Measurements from ENCODE around the gene KHDC4. TPM values are rescaled to one million over a fixed set of nuclear protein-coding genes. Genes with fewer than 3 reads are reported as not detected.

KHDC4 gene
- polyA plus RNA-seq, 1 of the 3 experiments (the other 2 are of a cell fraction) = 43.1 TPM

- Histone ChIP-seq H3K9me2 (no peaks in the 10 kb centered on the region), H3K36me3 (replicated peaks in 1 of 2; ENCODE audit: control insufficient read depth in 1 of 2, insufficient read depth in 2 of 2, low read length in 1 of 2) (peaks cover 55 to 80% of the 10 kb centered on the region in 2 experiments), H3F3A (replicated peaks; ENCODE audit: insufficient read depth) (peaks cover 26% of the 10 kb centered on the region), H4K20me1 (ENCODE audit: insufficient read depth) (peaks cover 5% of the 10 kb centered on the region; the same call in 1 of the 2 replicates), H3K27ac (ENCODE audit: low read depth in 2 of 2, low read length in 1 of 2) (no peak overlapping the region), H3K4me1 (ENCODE audit: control insufficient read depth in 1 of 2, insufficient read depth in 2 of 2, low read depth in 1 of 2, low read length in 1 of 2) (no peaks in the 10 kb centered on the region), H3K79me2 (ENCODE audit: insufficient read depth) (peaks cover 3% of the 10 kb centered on the region; the same call in 1 of the 2 replicates), H3K4me2 (no peak overlapping the region), H3K4me3 (ENCODE audit: low read depth in 2 of 2, low read length in 1 of 2) (no peak overlapping the region), H2AFZ (ENCODE audit: low read depth) (no peak overlapping the region), H3K27me3 (ENCODE audit: insufficient read depth) (no peaks in the 10 kb centered on the region), H3K9ac (no peak overlapping the region), H3K9me3 (no peaks in the 10 kb centered on the region)
- POLR2A ChIA-PET = no interaction called here
- DNase-seq = no peak
- no peak for TF ChIP-seq MEF2A (IDR thresholded peaks at IDR 0.05; ENCODE audit: borderline replicate concordance, low read depth)
- TF ChIP-seq RCOR1 (IDR thresholded peaks at IDR 0.05; ENCODE audit: low read length) = no peak
- TF ChIP-seq, protein P1, sequence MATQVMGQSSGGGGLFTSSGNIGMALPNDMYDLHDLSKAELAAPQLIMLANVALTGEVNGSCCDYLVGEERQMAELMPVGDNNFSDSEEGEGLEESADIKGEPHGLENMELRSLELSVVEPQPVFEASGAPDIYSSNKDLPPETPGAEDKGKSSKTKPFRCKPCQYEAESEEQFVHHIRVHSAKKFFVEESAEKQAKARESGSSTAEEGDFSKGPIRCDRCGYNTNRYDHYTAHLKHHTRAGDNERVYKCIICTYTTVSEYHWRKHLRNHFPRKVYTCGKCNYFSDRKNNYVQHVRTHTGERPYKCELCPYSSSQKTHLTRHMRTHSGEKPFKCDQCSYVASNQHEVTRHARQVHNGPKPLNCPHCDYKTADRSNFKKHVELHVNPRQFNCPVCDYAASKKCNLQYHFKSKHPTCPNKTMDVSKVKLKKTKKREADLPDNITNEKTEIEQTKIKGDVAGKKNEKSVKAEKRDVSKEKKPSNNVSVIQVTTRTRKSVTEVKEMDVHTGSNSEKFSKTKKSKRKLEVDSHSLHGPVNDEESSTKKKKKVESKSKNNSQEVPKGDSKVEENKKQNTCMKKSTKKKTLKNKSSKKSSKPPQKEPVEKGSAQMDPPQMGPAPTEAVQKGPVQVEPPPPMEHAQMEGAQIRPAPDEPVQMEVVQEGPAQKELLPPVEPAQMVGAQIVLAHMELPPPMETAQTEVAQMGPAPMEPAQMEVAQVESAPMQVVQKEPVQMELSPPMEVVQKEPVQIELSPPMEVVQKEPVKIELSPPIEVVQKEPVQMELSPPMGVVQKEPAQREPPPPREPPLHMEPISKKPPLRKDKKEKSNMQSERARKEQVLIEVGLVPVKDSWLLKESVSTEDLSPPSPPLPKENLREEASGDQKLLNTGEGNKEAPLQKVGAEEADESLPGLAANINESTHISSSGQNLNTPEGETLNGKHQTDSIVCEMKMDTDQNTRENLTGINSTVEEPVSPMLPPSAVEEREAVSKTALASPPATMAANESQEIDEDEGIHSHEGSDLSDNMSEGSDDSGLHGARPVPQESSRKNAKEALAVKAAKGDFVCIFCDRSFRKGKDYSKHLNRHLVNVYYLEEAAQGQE (IDR thresholded peaks at IDR 0.05; ENCODE audit: low read depth, low read length) = no peak
- TF ChIP-seq RAD21 (IDR thresholded peaks at IDR 0.05; ENCODE audit: low read length) = no peak
- TF ChIP-seq RXRA (IDR thresholded peaks at IDR 0.05; ENCODE audit: borderline replicate concordance, low read depth) = no peak
- no peak for TF ChIP-seq GATA2 (CRISPR knock-in tag; IDR thresholded peaks at IDR 0.05)
- no peak for TF ChIP-seq TCF12 (IDR thresholded peaks at IDR 0.05)
- TF ChIP-seq USF1 (IDR thresholded peaks at IDR 0.05; ENCODE audit: borderline replicate concordance, low read depth) = no peak
- TF ChIP-seq TAF1 (IDR thresholded peaks at IDR 0.05; ENCODE audit: borderline replicate concordance, low read depth, low read length) = no peak
- TF ChIP-seq, protein P2, sequence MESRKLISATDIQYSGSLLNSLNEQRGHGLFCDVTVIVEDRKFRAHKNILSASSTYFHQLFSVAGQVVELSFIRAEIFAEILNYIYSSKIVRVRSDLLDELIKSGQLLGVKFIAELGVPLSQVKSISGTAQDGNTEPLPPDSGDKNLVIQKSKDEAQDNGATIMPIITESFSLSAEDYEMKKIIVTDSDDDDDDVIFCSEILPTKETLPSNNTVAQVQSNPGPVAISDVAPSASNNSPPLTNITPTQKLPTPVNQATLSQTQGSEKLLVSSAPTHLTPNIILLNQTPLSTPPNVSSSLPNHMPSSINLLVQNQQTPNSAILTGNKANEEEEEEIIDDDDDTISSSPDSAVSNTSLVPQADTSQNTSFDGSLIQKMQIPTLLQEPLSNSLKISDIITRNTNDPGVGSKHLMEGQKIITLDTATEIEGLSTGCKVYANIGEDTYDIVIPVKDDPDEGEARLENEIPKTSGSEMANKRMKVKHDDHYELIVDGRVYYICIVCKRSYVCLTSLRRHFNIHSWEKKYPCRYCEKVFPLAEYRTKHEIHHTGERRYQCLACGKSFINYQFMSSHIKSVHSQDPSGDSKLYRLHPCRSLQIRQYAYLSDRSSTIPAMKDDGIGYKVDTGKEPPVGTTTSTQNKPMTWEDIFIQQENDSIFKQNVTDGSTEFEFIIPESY (IDR thresholded peaks at IDR 0.05; ENCODE audit: borderline replicate concordance, low read depth) = no peak
- TF ChIP-seq, protein P3, sequence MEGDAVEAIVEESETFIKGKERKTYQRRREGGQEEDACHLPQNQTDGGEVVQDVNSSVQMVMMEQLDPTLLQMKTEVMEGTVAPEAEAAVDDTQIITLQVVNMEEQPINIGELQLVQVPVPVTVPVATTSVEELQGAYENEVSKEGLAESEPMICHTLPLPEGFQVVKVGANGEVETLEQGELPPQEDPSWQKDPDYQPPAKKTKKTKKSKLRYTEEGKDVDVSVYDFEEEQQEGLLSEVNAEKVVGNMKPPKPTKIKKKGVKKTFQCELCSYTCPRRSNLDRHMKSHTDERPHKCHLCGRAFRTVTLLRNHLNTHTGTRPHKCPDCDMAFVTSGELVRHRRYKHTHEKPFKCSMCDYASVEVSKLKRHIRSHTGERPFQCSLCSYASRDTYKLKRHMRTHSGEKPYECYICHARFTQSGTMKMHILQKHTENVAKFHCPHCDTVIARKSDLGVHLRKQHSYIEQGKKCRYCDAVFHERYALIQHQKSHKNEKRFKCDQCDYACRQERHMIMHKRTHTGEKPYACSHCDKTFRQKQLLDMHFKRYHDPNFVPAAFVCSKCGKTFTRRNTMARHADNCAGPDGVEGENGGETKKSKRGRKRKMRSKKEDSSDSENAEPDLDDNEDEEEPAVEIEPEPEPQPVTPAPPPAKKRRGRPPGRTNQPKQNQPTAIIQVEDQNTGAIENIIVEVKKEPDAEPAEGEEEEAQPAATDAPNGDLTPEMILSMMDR (IDR thresholded peaks at IDR 0.05) = no peak
- TF ChIP-seq JUND (IDR thresholded peaks at IDR 0.05) = no peak
- TF ChIP-seq USF2 (IDR thresholded peaks at IDR 0.05; ENCODE audit: borderline replicate concordance, low read depth, low read length) = no peak
- TF ChIP-seq FOXJ3 (CRISPR knock-in tag; IDR thresholded peaks at IDR 0.05) = no peak
- TF ChIP-seq RFX5 (IDR thresholded peaks at IDR 0.05; ENCODE audit: low read length) = no peak
- 98% methylated on average over 8 of the region's 13 CpGs for WGBS (ENCODE audit: low lambda C conversion rate)
- CTCF ChIA-PET = interaction anchor here (2.5 kb wide), 1 partner anchor 37 kb away, joined by 9 read pairs; no protein-coding TSS in a partner anchor
Measured at GRCh38 chr1:155952505-155952890, 18.3 kb upstream of the KHDC4 start.
